HL-60 (cell line): ENCODE data around the gene RNF168.
"Not testable (repeated sequence)": the region's sequence is repeated elsewhere in the genome, so short reads cannot be mapped to it uniquely, and the experiment has no call there.

Experiments used
- DNase-seq, 2 experiments: peaks; one replicate each; pipeline ENCODE4 v3.0.0-alpha.2; 2010 to 2020; ENCODE audit warnings: low read depth in 1 of 2, low spot score in 1 of 2
- H3K27ac ChIP-seq: fragments of 250-450 bp; sonication (Bioruptor Pico); replicated peaks from 2 replicates; pipeline ENCODE4 v1.5.1; 2020; ENCODE audit warnings: mild to moderate bottlenecking, moderate library complexity
- H3K27me3 ChIP-seq: fragments of 250-450 bp; sonication (Bioruptor Pico); 2 replicates; pipeline ENCODE4 v1.5.1; 2021; ENCODE audit warnings: mild to moderate bottlenecking, moderate library complexity; ENCODE audit not compliant: insufficient read depth, poor library complexity, severe bottlenecking
- H3K4me3 ChIP-seq: replicated peaks from 2 replicates; pipeline ENCODE4 v1.5.1; 2011; ENCODE audit warnings: mild to moderate bottlenecking, control low read depth, low read length; ENCODE audit not compliant: insufficient read depth
- CTCF ChIP-seq: IDR thresholded peaks from one replicate; pipeline ENCODE4 v1.5.1; 2011; ENCODE audit warnings: low read length, control low read depth, inconsistent platforms; ENCODE audit not compliant: insufficient read depth
- GABPA ChIP-seq: IDR thresholded peaks from 2 replicates; pipeline ENCODE4 v1.6.1; 2012; ENCODE audit warnings: low read depth
- POLR2AphosphoS5 ChIP-seq: IDR thresholded peaks from 2 replicates; pipeline ENCODE4 v1.6.1; 2012; ENCODE audit warnings: low read depth
- REST ChIP-seq: IDR thresholded peaks from 2 replicates; pipeline ENCODE4 v1.6.1; 2012; ENCODE audit warnings: low read depth; ENCODE audit not compliant: insufficient replicate concordance
- SPI1 ChIP-seq: IDR thresholded peaks from 2 replicates; pipeline ENCODE4 v1.6.1; 2012; ENCODE audit warnings: low read depth, mild to moderate bottlenecking, borderline replicate concordance

RNF168 gene

GRCh38 chr3:196428041-196428440 lies 75.5 kb downstream of the RNF168 start:
- TF ChIP-seq REST (no peak), SPI1 (no peak)
- no peak for DNase-seq
- H3K27ac ChIP-seq = no peak overlapping the region
- no peak overlapping the region for H3K4me3 ChIP-seq
- H3K27me3 ChIP-seq = no peaks in the 10 kb centered on the region

- H3K4me3 ChIP-seq, DNase-seq, H3K27ac ChIP-seq, H3K27me3 ChIP-seq: not testable (repeated sequence)
These were observed 79.1 kb downstream of the RNF168 start for GRCh38 chr3:196424421-196424820.

DNA sequence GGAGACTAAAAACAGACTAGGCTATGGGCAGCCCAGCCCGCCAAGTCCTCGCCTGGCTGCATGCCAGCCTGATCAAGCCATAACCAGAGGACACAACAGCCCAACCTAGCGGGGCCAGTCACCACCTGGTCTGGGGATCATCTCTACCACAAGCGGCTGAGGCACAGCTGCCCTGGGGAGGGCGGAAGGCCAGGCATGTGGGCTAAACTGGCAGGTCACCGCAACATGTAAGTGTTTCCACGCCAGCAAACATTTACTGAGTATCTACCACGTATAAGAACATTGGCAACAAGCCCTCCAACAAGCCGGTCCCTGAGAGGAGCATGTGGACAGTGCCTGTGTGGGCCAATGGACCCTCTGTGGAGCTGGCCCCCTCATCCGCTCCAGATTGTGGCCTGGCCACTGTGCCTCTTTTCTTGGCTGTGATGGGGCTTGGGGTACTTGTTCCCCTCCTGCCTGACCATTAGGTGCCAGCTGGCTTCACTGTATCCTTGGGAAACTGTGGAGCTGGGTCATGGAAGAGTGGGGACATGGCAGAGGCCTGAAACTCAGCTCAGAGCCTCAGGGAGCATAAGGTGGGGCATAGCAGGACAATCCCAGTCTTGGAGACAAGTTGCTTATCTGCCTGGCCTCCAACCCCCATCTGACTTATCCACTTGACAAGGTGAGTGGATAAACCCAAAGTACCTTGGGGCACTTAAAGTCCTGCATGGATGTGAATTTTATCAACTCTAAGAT lies 80.4 kb downstream of the RNF168 start:
- DNase-seq = no peak
- Histone ChIP-seq H3K27ac (no peak overlapping the region), H3K4me3 (no peak overlapping the region), H3K27me3 (no peaks in the 10 kb centered on the region)
- TF ChIP-seq SPI1 = no peak
- TF ChIP-seq GABPA = no peak
- no peak for TF ChIP-seq POLR2AphosphoS5

GRCh38 chr3:196421668-196422067 lies 81.9 kb downstream of the RNF168 start:
- not testable (repeated sequence) for DNase-seq, H3K27ac ChIP-seq, H3K27me3 ChIP-seq, H3K4me3 ChIP-seq

DNA sequence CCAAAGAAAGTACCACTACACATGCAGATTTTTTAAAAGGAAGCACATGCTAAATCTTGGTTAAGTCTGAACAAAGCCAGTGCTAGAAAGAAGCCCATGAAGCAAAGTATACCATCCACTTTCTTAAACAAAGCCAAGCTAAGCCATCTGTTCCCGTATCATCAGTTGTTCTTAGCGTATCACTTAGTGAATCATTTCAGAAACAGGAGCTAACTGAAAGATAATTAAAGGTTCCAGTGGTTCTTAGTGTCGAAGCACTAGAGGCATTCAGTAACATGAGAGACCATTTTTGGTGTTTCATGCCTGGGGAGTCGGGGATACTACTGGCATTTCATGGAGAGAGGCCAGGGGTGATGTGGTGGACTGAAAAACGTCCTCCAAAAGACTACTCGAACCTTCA lies 84.2 kb downstream of the RNF168 start:
- Histone ChIP-seq H3K4me3 (no peak overlapping the region), H3K27ac (no peak overlapping the region), H3K27me3 (no peaks in the 10 kb centered on the region)
- no peak for DNase-seq
- TF ChIP-seq GABPA = no peak
- no peak for TF ChIP-seq CTCF
- no peak for TF ChIP-seq SPI1
- TF ChIP-seq POLR2AphosphoS5 = no peak
- TF ChIP-seq REST = no peak
